ENCODE measurements around the gene PRXL2C. TPM values are rescaled to one million over a fixed set of nuclear protein-coding genes. Genes with fewer than 3 reads are reported as not detected.

PRXL2C gene
- total RNA-seq, 2 donors from 2014 or later, result 2.4 to 6.0 TPM

Other genes with a start within 250 kb of the PRXL2C start
- 1 to 10 TPM; 1.6 to 3.4 TPM for gene ZNF367, start 236.9 kb downstream of the PRXL2C start, total RNA-seq
- 1 to 10 TPM; 2.0 to 4.3 TPM for gene HABP4, start 205.1 kb downstream of the PRXL2C start, total RNA-seq
- 10 to 100 TPM; 16.5 to 20.8 TPM for gene CDC14B, start 35.5 kb downstream of the PRXL2C start, total RNA-seq
- gene ZNF510, start 122.8 kb upstream of the PRXL2C start, total RNA-seq, result 1 to 10 TPM; 5.8 to 7.4 TPM
- gene ZNF782, start 199.2 kb upstream of the PRXL2C start, total RNA-seq, result 1 to 10 TPM; 4.5 to 5.1 TPM

Data from left colon (tissue), 2 donors.